SKM-1 treated with dmso at 0.1 percent for 144 hours (cell line): ENCODE results near the gene VPS9D1.
"Not testable (repeated sequence)": the region's sequence is repeated elsewhere in the genome, so short reads cannot be mapped to it uniquely, and the experiment has no call there.

ENCODE experiments used
- DNase-seq: peaks from one replicate; lab custom pipeline; 2025; ENCODE audit not compliant: unreplicated experiment; lab: John Stamatoyannopoulos, UW

VPS9D1 gene

GRCh38 chr16:89710709-89711564 lies 9.8 kb downstream of the VPS9D1 start:
- no peak for DNase-seq

GRCh38 chr16:89709716-89710432 lies 10.8 kb downstream of the VPS9D1 start:
- DNase-seq, result no peak

- DNase-seq, result no peak
These were observed 11.5 kb downstream of the VPS9D1 start for GRCh38 chr16:89709166-89709565.

GRCh38 chr16:89708481-89708931 lies 12.2 kb downstream of the VPS9D1 start:
- DNase-seq, result no peak

GRCh38 chr16:89707695-89708094 lies 13.0 kb downstream of the VPS9D1 start:
- no peak for DNase-seq

- no peak for DNase-seq
These were observed 14.0 kb downstream of the VPS9D1 start for GRCh38 chr16:89706518-89707260.

GRCh38 chr16:89705006-89705405 lies 15.7 kb downstream of the VPS9D1 start:
- no peak for DNase-seq

- DNase-seq, result no peak
These were observed 16.4 kb downstream of the VPS9D1 start for GRCh38 chr16:89704281-89704680.

- DNase-seq, result peak; percentile 95
These were observed 19.0 kb downstream of the VPS9D1 start, which contains the start of gene SPATA2L for GRCh38 chr16:89701425-89702406. SPATA2L (minus strand) TSS chr16:89701705; CDS start chr16:89701232, 473 bp downstream.

GRCh38 chr16:89700649-89701424 lies 19.9 kb downstream of the VPS9D1 start:
- DNase-seq, result no peak

GRCh38 chr16:89700100-89700648 lies 20.5 kb downstream of the VPS9D1 start:
- DNase-seq, result peak; percentile 97

GRCh38 chr16:89699629-89700099 lies 21.0 kb downstream of the VPS9D1 start:
- not testable (repeated sequence) for DNase-seq

GRCh38 chr16:89698717-89699116 lies 22.0 kb downstream of the VPS9D1 start:
- not testable (repeated sequence) for DNase-seq

GRCh38 chr16:89697616-89698331 lies 22.9 kb downstream of the VPS9D1 start:
- no peak for DNase-seq

- DNase-seq, result no peak
These were observed 23.5 kb downstream of the VPS9D1 start for GRCh38 chr16:89697161-89697615.

- no peak for DNase-seq
These were observed 24.0 kb downstream of the VPS9D1 start for GRCh38 chr16:89696670-89697128.

GRCh38 chr16:89695875-89696669 lies 24.6 kb downstream of the VPS9D1 start:
- DNase-seq, result no peak
